H1 (cell line): ENCODE results near the gene KCNC2. TPM values are rescaled to one million over a fixed set of nuclear protein-coding genes. Genes with fewer than 3 reads are reported as not detected.

ENCODE experiments used
- BCL11A ChIP-seq, 2 experiments: IDR thresholded peaks; one replicate each; pipeline ENCODE4 v1.6.1; 2011; ENCODE audit warnings: low read depth in 2 of 2, low read length in 2 of 2, mild to moderate bottlenecking in 2 of 2
- RNF2 ChIP-seq: fragments of 200-900, 300-1000 bp; sonication (generic); IDR thresholded peaks from 2 replicates; pipeline ENCODE4 v1.7.1; 2016; ENCODE audit warnings: borderline replicate concordance, low read depth, mild to moderate bottlenecking, antibody characterized with exemption, low read length; ENCODE audit not compliant: poor library complexity, severe bottlenecking; ENCODE audit errors: missing control alignments
- TBP ChIP-seq: IDR thresholded peaks from 2 replicates; pipeline ENCODE4 v1.6.1; 2011; ENCODE audit warnings: low read depth, low read length, improper control_type of control experiment
- polyA plus RNA-seq, 7 experiments: library from polyadenylated mRNA; depleted of rRNA in 3 of 7; stranded (reverse) in 5 of 7; unstranded in 2 of 7; fragments of >200 nt in 5 of 7; fragments of 200-250 nt in 2 of 7; gene quantifications; 1 replicate in 5 of 7; 2 replicates in 1 of 7; 4 replicates in 1 of 7; pipeline versions ENCODE4 v1.2.1 to v1.2.3, GENCODE V29; 2011 to 2013; ENCODE audit warnings: missing spikeins in 2 of 7, mixed read lengths in 2 of 7
- total RNA-seq: library from RNA; stranded (reverse); fragmentation: NEBNext Ultra II Directional; extraction: Animal tissue kit (Norgen Biotek cat#: 25700); gene quantifications from 2 replicates; pipeline ENCODE4 v1.2.1, GENCODE V29; 2021

The KCNC2 gene
- total and polyA plus RNA-seq, 2 of the 8 experiments (the other 6 are each of a cell fraction or from before 2014, with no cell fraction given): 0.03 TPM; not detected in 1

DNA sequence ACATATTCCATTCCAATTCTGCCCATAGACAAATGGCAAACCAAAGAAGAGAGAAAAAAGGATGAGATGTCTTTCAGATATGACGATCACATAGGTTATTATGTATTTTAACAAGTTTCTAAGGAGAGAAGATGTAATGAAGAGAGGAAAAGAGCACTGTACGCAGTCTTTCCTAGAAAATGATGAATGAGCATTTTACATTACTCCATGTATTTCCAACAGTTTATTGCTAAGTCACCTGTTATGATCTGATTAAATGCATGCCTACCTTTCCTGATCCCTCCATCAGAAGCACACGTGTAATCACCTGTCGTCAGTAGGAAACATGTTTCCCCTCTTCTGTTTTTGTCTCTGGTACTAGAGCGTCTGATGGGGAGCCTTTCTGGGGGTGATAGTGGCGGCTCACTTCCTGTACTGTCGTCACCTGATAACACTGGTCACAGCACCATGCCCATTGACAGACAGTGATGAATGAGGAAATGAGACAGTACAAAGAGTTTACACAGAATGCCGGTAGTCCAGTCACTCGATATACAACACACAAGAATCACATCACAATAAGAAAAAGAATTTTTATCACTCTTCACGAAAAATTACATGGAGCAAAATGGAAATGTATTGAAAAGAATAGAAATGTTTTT lies 161.6 kb downstream of the KCNC2 start (continued):
- TF ChIP-seq RNF2 (no peak), BCL11A (IDR thresholded peaks at IDR 0.05; ENCODE audit: low read depth in 2 of 2, low read length in 2 of 2) (no peak), TBP (no peak)
